IPS-NIHi7 (cell line): Measurements from ENCODE around the gene PRKCSH.
"Not testable (repeated sequence)": the region's sequence is repeated elsewhere in the genome, so short reads cannot be mapped to it uniquely, and the experiment has no call there.

Experiments
- DNase-seq: peaks from one replicate; pipeline ENCODE4 v3.0.0; 2012; ENCODE audit warnings: mixed read lengths; ENCODE audit errors: extremely low spot score

PRKCSH gene

DNA sequence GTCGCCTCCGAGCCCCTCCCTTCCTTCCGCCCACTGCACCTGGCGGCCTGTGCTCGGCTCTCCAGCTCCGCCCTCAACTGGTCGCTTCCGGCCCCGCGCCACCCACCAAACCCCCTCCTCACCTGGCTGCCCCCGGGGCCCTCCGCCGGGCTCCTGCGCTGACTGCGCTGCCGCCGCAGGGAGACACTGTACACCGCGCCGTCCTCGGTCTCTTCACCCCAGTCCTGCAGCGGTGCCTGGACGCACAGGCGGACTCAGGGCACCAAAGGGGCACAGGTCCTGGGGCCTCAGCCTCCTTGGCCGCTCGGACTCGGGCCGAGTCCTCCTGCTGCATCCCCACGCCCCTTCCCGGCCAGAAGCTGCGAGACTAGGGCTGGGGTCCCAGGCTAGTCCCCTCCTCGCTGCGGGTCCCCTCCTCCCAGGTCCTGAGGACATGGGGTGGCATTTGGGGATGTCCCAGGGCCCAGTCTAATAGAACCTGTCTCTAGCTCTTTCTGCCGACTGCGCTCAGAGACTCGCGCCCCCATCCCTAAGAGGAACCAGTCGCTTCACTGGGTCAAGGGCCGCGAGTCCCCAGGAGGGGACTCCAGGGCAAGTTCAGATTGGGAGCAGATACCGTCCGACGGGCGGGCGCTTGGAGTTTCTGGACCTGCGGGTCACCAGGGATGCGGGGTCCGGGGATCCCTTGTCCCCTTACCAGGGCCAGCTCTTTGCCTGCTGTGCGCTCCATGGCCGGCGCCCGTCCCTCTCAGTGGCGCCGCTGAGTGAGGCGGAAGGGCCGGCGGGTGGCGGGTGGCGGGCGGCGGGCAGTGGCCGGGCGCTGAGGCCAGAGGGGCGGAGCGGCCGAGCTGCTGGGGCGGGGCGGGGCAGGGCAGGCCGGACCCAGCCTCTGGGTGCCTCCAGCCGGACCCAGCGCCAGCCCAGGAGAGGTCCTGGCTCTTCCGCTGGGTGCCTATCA, 16.6 kb upstream of the PRKCSH start, which contains the start of gene RGL3:
TSS of gene RGL3 (minus strand) at position 766 of the 958 bp plus-strand sequence. CDS start at position 730, 36 bp downstream.
- DNase-seq: peak; percentile 81

DNA sequence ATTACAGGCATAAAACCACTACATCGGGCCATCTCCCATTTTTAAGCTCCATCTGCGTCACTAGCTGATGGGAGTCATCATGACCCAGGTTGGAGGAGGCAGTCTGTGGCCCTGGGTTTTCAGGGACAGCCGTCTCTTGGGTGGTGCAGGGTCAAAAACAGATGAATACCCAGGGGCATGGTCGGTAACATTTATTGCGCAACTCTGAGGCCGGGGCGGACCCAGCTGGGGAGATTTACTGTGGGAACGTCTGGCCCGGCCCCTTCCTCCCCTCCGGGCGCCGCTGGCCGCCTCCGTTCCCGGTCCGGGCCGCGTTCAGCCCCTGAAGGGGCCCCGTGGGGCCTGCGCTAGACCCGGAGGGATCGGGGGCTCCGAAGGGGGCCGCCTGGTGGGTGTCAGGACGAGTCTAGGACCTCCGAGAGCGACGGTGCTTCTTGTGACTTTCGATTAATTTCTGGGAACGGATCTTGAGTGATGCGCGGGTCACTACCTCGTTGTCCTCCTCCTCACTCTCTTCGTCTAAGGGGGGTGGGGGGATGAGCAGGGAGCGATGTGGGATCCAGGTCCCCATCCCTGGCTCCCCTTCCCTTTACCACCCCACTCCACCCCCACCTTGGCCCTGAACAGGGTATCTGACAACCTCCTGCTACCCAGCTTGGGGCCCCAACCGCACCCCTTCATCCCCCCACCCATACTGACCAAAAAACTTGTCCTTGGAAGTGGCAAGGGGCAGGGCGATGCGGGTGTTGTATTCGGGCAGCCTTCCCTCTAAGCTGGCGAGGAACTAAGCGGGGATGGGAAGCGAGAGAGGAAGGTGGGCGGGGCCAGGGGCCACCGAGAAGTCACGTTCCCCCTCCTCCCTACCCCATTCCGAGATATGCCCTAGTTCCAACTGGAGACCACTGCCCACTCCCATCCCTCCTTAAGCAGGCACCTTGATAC, 14.7 kb upstream of the PRKCSH start:
- DNase-seq: no peak

DNA sequence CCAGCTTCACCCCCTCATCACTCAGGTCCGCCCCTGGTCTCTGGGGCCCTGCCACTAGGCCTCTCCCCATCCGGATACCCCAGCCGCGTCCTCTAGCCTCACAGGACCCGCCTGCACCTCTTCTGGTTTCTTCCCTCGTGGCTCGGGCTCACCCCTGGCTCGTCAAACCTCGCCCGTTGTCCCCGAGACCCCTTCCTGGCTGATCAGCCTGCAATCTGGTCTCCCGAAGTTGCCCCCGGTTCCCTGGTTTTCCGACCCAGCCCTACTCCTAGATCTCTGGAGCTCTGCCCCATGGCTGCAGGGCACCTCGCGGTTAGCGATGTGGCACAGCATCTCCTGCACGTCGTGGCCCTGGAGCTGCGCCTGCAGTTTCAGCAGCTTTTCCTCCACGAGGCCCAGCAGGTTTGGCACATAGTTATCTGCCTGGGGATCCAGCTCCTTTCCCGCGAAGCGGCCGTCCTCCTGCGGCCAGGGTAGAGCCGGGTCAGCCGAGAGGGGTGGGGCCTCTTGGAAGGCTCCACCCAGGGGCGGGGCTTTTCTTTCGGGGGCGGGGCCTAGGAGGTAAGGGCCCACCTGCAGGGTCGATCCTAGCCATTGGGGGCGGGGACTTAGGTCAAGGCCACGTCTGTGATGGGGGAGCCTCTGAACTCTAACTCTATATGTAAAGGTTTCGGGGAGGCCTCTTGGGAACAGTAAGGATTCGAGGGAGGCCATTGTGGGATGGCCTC, 13.9 kb upstream of the PRKCSH start:
- DNase-seq: peak; percentile 85

DNA sequence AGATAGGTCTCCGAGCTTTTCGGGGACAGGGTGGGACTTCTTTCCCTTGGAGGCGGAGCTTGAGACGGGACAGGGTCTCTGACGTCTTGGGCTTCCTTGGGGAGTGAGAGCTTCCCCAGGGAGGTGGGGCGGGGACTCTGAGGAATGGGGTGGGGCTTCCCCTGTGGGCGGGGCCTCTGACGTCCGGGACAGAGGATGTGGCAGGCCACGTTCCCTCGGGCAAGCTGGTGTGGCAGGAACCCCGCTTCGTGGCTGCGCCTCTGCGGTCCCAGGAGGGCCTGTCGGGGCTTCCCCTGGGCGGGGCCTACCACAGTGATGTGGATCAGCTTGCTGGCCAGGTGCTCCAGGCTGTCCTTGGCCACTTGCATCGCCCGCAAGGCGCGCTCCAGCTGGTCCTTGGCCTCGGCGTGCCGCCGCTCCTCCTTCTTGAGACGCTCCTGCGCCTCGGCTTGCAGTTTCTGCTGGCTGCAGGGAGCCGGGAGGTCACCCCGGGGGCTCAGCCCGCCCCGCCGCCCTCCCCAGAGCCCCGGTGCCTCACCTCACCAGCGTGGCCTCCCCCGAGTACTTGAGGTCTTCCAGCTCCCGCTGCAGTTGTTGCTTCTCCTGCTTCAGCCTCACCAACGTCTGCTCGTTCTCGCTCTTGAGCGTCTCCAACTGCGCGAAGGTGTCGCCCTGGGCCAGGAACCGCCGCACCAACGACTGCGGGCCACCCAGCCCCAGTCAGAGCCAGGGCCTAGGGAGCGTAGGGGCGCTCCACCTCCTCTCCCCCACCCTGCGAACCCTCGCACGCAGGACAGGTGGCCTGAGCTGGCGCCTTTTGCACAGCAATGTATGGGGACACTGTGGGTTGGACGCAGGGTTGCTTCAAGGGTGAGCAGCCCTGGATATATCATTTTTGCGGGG, 13.0 kb upstream of the PRKCSH start:
- DNase-seq: peak; percentile 91

DNA sequence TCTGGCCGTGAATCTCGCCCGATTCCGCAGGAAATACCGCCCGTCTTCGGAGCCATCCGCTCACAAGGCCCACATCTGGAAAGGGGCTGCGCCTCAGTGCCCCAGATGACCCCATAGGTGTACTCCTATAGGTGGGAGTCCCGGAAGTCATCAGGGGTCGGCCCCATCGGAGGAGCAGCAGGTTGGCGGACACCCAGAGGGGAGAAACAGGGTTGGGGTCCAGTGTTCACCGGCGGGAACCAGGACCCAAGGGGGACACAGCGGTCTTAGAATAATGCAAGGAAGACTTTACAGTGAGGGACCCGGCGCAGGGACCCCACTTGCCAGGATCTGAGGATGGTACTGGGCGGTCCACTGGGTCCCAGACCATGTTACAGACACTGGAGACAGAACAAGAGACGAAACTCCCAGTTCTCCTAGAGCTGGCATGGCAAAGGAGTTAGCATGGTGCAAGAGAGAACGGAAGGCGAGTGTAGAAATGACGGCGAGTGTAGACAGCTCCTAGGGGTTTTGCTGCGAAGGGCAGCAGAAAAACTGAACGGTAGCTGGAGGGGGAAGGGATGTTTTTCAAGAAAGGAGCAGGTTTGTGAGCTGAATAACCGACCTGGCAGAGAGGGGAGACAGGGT, 12.2 kb upstream of the PRKCSH start:
- no peak for DNase-seq

DNA sequence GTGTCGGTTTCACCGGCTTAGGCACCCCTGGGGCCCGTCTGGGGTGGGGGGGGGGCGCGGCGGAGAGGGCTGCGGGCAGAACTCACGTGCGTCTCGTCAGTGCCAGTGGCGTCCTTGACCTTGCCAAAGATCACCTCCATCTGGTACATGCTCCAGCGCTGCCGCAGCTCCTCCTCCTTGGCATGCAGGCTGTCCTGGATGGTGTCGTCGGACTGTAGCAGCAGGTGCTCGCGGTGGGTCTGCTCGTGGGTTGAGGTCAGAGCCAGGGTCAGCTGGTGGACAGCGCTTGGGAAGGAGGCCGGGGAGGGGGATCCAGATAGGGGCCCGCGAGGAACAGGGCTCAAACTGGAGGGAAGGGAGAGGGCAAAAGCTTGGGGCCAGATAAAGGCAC, 11.6 kb upstream of the PRKCSH start:
- peak; percentile 8 for DNase-seq

DNA sequence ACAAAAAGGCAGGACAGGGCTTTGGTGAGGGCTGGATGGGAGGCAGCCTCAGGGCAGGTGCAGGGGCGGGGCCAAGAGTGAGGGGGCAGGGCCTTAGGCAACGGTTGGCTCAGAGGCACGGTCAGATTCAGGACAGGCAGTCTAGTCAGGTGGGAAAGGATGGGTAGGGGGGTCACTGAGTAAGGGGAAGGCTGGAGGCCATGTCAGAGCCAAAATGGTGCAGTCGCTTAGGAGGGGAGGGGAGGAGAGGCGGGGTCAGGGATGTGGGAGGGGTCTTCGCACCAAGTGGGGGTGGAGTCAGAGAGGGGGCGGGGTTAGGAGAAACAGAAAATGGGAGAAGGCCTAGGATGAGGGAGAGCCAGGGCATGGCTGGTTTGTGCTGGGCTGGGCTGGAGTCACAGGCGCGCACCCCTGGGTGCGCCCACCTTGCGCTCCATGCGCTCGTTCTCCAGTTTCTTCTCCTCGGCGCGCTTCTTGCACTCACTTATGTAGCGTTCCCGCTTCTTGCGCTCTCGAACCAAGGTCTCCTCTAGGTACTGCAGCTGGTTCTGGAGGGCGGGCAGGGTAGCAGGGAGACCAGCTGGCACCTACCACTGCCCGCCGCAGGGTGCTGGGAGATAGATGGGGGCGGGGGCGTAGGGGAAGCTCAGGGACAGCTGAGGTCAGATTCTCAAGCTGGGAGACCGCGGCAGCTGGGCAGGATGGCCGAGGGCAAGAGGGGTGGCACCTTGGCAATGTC, 9.5 kb upstream of the PRKCSH start:
- peak; percentile 66 for DNase-seq

DNA sequence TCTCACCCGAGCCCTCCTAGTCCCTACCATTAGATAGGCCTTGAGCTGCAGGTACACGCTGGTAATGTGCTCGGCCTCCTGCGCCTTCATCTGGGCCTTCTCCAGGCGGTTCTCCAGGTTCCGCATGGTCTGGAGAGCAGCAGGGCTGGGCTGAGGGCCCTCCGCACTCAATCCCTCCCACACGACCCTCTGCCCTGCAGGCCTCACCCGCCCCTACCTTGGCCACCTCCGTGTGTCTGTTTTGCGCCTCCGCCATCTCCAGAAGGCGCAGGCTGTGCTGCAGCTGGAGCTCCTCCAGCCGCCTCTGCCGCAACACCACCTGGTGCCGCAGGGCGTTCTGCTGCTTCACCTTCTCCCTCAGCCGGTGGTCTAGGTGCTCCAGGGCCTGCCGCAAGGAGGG, 8.8 kb upstream of the PRKCSH start:
- no peak for DNase-seq

DNA sequence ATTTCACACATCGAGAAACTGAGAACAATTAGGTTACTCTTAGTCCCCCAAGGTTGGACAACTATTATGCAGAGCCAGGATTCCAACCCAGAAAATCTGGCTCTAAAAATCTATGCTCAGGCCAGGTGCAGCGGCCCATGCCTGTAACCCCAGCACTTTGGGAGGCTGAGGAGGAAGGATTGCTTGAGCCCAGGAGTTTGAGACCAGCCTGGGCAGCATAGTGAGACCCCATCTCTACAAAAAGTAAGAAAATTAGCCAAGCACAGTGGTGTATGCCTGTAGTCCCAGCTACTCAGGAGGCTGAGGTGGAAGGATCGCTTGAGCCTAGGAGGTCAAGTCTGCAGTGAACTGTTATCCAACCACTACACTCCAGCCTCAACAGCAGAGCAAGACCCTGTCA, 1.9 kb upstream of the PRKCSH start:
- not testable (repeated sequence) for DNase-seq

DNA sequence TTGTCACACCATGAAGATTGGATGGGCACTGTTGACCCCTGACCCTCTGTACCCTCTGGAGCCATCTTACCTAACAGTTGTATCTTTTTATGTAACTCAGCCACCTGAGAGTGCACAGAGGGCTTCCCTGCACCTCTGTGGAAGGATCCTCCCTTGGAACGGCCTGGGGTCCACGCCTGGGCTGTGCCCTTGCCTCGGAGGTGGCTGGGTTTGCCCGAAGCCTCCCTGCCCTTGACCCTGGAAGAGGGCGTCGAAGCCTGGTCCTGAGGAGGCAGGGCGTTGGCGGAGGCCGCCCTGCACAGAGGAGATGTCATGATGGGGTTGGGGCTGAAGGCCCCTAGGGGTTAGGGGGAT, 755 bp upstream of the PRKCSH start:
- no peak for DNase-seq

DNA sequence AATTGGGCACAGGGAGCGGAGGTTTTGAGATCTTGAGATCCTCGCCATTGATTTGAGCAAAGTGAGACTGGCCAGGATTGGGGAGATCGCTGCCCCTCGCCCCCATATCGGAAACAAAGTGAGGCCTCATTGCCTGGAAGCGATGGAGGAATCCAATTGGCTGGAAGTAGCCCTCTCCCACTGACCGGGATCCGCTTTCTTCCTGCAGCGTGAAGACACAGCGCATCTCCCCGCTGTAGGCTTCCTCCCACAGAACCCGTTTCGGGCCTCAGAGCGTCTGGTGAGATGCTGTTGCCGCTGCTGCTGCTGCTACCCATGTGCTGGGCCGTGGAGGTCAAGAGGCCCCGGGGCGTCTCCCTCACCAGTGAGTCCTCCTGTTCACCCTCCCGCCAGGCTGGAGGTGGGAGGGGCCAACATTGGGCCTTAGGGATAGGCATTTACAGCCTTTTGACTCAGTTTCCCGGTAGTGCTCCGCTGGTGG, 438 bp downstream of the PRKCSH start:
- no peak for DNase-seq

DNA sequence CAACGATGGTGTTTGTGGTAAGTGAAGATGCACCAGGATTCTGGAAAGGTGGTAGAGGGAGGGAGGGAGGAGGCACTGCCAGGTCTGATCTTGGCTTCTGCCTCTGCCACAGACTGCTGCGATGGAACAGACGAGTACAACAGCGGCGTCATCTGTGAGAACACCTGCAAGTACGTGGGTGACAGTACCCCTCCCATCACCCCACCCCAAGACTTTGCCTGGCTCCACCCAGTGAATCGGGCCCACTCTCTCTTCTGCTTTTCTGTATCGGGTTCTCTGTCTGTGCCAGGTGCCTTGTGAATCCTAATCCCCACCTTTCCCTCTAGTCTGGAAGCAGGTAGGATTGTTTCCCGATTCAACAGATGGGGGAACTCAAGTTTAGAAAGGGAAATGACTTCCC, 2.5 kb downstream of the PRKCSH start:
- no peak for DNase-seq

DNA sequence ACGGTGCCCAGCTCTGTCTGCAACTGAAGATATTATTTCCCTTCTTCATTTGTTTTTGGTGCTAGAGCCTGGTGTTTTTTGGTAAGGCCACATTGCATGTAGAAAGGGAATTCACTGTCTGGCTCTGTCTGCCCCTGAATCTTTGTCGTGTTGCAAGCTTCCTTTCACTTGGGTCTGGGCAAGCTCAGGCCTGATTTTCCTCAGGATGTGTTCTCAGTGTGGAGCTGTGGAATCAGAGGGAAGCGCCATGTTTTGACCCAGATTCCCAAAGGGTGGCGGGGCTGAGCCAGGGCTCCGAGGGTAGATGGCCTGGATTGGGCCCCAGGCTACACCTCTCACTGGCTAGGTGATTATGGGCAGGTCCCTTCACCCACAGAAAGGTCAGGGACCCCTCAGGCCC, 8.6 kb downstream of the PRKCSH start:
- DNase-seq: no peak

DNA sequence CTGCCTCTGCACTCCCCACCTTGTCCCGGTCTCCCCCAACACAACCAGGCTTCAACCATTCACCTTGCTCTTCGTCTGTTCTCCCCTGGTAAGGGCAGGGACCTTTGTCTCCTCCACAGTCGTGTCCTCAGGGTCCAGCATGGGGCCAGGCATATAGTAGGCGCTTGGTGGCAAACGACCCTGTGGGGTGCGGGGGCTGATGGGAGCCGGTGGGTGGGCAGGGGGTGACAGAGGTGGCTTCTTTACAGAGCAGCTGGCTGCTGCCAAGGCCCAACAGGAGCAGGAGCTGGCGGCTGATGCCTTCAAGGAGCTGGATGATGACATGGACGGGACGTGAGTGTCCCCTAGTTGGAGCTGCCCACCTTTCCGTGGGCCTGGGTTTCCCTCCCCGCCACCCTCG, 9.7 kb downstream of the PRKCSH start:
- no peak for DNase-seq

DNA sequence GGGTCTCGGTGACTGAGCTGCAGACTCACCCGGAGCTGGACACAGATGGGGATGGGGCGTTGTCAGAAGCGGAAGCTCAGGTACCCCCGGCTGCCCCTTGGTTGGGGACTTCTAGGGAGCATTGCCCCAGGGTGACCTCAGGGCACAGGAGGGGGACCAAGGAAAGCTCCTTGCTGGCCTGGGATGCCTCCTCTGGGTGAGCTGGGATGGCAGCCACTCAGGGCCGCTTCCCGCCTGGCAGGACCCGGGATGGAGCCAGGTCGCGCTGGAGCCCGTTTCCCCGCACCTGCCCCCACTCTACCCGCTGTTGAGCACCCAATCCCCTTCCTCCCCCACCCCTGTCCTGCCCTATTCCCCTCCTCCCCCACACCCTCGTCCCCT, 10.8 kb downstream of the PRKCSH start:
- DNase-seq: no peak

DNA sequence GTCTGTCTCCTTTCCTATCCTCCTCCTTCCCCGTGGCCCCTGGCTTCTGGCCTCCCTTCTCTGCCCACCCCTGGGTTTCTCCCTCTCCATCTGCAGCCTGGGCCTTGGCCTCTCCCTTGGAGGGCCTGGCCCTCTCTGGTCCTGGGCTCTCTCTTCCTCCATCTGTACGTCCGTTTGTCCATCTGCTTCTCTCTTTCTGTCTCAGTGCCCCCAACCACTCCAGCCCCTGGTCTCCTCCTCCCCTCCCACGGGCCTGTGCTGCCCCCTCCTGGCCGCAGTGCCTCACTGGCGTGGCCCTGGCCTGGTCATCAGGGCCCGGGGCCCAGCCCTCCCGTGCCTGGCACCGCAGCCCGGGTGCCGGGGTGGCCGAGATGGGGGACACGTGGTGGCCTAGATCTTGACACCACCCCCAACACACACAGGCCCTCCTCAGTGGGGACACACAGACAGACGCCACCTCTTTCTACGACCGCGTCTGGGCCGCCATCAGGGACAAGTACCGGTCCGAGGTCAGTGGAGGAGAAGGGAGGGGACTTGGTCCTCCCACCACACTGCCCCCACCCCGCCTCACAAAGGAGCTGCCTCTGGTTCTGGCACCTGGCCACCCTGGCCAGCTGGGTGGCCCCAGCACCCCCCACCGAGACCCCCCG, 11.3 kb downstream of the PRKCSH start:
- peak; percentile 93 for DNase-seq

DNA sequence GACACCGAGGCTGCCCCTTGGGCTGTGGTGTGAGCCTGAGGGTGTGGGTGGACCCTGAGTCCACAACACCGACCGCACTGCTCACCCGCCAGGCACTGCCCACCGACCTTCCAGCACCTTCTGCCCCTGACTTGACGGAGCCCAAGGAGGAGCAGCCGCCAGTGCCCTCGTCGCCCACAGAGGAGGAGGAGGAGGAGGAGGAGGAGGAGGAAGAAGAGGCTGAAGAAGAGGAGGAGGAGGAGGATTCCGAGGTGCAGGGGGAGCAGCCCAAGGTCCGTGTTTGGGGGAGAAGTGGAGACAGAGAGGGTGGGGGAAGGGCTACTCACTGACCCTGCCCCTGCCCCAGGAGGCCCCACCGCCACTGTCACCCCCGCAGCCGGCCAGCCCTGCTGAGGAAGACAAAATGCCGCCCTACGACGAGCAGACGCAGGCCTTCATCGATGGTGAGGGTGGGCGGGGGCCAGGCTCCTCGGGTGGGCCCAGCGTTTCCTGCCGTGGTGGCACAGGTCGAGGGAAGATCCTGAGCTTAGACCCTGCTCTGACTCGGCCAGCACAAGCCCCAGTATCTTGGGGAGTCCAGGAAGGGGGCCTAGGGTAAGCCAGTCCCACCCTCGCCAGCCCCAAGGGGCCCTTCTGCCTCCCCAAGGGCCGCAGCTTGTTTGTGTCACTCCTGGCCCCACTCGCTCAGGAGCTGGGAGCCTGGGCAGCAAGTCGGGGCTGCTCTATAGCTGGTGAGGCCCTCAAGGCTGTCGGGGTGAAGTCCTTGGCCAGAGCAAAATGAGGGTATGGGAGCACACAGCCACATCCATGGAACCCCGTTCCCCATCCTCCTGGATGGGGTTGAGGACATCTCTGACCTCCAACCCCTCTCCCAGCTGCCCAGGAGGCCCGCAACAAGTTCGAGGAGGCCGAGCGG, 12.2 kb downstream of the PRKCSH start:
- DNase-seq: no peak

DNA sequence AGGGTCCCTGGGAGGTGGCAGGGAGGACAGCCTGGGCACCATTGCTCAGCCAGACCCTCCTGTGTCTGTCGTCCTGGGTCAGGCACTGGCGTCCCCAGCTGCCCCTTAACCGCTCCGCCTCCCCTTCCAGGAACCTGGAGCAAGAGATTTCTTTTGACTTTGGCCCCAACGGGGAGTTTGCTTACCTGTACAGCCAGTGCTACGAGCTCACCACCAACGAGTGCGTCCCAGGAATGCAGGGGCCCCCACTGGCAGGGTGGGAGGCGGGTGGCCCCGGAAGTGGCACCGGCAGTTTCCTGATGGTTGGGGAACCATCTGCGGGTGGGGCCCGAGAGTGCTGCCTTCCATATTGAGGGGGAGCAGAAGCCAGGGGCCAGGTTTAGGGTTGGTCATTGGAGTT, 13.0 kb downstream of the PRKCSH start:
- DNase-seq: no peak
